ENCODE measurements around the gene PKHD1.

The PKHD1 gene

GRCh38 chr6:52015953-52016352 is 71.5 kb downstream of the PKHD1 start:
- TF ChIP-seq CREB1 (IDR thresholded peaks at IDR 0.05; ENCODE audit: low read depth) (no peak), TAF1 (IDR thresholded peaks at IDR 0.05; ENCODE audit: low read depth) (no peak), YY1 (IDR thresholded peaks at IDR 0.05; ENCODE audit: low read depth) (no peak), TCF12 (IDR thresholded peaks at IDR 0.05; ENCODE audit: low read depth) (no peak), TEAD4 (IDR thresholded peaks at IDR 0.05) (no peak), EP300 (IDR thresholded peaks at IDR 0.05; ENCODE audit: borderline replicate concordance) (no peak), USF1 (IDR thresholded peaks at IDR 0.05) (no peak), CEBPB (IDR thresholded peaks at IDR 0.05) (no peak), ZBTB7A (IDR thresholded peaks at IDR 0.05; ENCODE audit: low read depth) (no peak), EGR1 (IDR thresholded peaks at IDR 0.05) (no peak)
- TF ChIP-seq, protein P1, sequence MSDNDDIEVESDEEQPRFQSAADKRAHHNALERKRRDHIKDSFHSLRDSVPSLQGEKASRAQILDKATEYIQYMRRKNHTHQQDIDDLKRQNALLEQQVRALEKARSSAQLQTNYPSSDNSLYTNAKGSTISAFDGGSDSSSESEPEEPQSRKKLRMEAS (IDR thresholded peaks at IDR 0.05), result no peak
- TF ChIP-seq, protein P2, sequence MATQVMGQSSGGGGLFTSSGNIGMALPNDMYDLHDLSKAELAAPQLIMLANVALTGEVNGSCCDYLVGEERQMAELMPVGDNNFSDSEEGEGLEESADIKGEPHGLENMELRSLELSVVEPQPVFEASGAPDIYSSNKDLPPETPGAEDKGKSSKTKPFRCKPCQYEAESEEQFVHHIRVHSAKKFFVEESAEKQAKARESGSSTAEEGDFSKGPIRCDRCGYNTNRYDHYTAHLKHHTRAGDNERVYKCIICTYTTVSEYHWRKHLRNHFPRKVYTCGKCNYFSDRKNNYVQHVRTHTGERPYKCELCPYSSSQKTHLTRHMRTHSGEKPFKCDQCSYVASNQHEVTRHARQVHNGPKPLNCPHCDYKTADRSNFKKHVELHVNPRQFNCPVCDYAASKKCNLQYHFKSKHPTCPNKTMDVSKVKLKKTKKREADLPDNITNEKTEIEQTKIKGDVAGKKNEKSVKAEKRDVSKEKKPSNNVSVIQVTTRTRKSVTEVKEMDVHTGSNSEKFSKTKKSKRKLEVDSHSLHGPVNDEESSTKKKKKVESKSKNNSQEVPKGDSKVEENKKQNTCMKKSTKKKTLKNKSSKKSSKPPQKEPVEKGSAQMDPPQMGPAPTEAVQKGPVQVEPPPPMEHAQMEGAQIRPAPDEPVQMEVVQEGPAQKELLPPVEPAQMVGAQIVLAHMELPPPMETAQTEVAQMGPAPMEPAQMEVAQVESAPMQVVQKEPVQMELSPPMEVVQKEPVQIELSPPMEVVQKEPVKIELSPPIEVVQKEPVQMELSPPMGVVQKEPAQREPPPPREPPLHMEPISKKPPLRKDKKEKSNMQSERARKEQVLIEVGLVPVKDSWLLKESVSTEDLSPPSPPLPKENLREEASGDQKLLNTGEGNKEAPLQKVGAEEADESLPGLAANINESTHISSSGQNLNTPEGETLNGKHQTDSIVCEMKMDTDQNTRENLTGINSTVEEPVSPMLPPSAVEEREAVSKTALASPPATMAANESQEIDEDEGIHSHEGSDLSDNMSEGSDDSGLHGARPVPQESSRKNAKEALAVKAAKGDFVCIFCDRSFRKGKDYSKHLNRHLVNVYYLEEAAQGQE (IDR thresholded peaks at IDR 0.05; ENCODE audit: low read depth), result no peak

GRCh38 chr6:52014391-52014790 is 73.0 kb downstream of the PKHD1 start:
- TF ChIP-seq ZBTB7A (IDR thresholded peaks at IDR 0.05; ENCODE audit: low read depth) (no peak), RAD21 (IDR thresholded peaks at IDR 0.05; ENCODE audit: low read depth) (no peak), EGR1 (IDR thresholded peaks at IDR 0.05) (no peak), TAF1 (IDR thresholded peaks at IDR 0.05; ENCODE audit: low read depth) (no peak), NFIC (IDR thresholded peaks at IDR 0.05) (no peak), FOXM1 (IDR thresholded peaks at IDR 0.05; ENCODE audit: borderline replicate concordance, low read depth) (no peak), CEBPB (IDR thresholded peaks at IDR 0.05) (no peak), YY1 (IDR thresholded peaks at IDR 0.05; ENCODE audit: low read depth) (no peak), TEAD4 (IDR thresholded peaks at IDR 0.05) (no peak), EP300 (IDR thresholded peaks at IDR 0.05; ENCODE audit: borderline replicate concordance) (no peak)
- TF ChIP-seq, protein P2 (IDR thresholded peaks at IDR 0.05; ENCODE audit: low read depth), result no peak
- TF ChIP-seq, protein P1 (IDR thresholded peaks at IDR 0.05), result no peak

DNA sequence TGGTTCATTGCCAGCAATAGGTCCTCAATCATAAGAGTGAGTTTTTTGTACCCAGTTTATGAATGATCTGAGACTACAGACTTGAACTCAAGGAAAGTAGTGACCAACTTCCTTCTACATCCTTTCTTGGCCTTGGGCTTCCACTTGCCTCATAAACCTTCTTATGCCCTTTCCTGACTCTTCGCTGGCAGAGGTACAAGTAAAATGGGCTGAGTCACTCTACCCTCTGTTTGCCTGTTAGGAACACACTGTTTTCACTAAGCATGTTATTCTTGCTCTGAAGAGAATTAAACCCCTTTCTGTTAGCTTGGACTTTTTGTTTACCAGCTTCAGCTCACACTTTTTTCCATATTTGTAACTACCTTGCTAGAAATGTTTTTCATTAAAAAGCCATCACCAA is 74.4 kb downstream of the PKHD1 start:
- TF ChIP-seq EGR1 (IDR thresholded peaks at IDR 0.05) (no peak), CREB1 (IDR thresholded peaks at IDR 0.05; ENCODE audit: low read depth) (no peak), EP300 (IDR thresholded peaks at IDR 0.05; ENCODE audit: borderline replicate concordance) (no peak), USF1 (IDR thresholded peaks at IDR 0.05) (no peak), TCF12 (IDR thresholded peaks at IDR 0.05; ENCODE audit: low read depth) (no peak), NFIC (IDR thresholded peaks at IDR 0.05) (no peak), TEAD4 (IDR thresholded peaks at IDR 0.05) (no peak), TAF1 (IDR thresholded peaks at IDR 0.05; ENCODE audit: low read depth) (no peak), RAD21 (IDR thresholded peaks at IDR 0.05; ENCODE audit: low read depth) (no peak), CEBPB (IDR thresholded peaks at IDR 0.05) (no peak), YY1 (IDR thresholded peaks at IDR 0.05; ENCODE audit: low read depth) (no peak), ZBTB7A (IDR thresholded peaks at IDR 0.05; ENCODE audit: low read depth) (no peak), FOXM1 (IDR thresholded peaks at IDR 0.05; ENCODE audit: borderline replicate concordance, low read depth) (no peak)
- TF ChIP-seq, protein P1 (IDR thresholded peaks at IDR 0.05), result no peak
- TF ChIP-seq, protein P2 (IDR thresholded peaks at IDR 0.05; ENCODE audit: low read depth), result no peak

DNA sequence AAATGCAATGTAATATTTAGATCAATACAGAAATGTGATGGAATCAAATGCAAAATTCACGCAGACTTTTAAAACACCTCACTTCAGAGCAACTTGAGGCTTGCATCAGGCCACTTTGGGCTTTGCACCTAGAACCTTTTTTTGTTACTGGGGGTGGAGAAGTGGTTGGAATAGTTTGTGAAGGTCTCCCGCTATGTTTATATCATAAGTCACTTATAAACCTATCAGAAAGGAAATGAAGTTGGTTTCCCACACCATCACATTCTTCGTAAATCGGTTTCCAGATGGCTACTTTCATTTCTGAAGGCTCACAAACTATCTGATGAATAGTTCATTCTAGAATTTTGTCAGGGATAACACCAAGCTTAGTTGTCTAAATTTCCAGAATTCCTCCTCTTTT is 74.8 kb downstream of the PKHD1 start:
- no peak for TF ChIP-seq USF1 (IDR thresholded peaks at IDR 0.05)
- no peak for TF ChIP-seq RAD21 (IDR thresholded peaks at IDR 0.05; ENCODE audit: low read depth)

All from Ishikawa (cell line).